Loucy (cell line): Measurements from ENCODE around the gene IFI30.

Experiments
- H2AFZ ChIP-seq: fragments of 200-600 bp; sonication (generic); 2 replicates; pipeline ENCODE4 v1.6.0; 2016; ENCODE audit warnings: antibody characterized with exemption, mild to moderate bottlenecking, low read length, moderate library complexity
- H3F3A ChIP-seq: fragments of 200-600 bp; 2 replicates; pipeline ENCODE4 v1.6.0; 2016; ENCODE audit warnings: antibody characterized with exemption, low read depth, mild to moderate bottlenecking
- H3K27me3 ChIP-seq: fragments of 200-600 bp; sonication (generic); 2 replicates; pipeline ENCODE4 v1.6.1; 2014; ENCODE audit warnings: low read length, mild to moderate bottlenecking; ENCODE audit not compliant: insufficient read depth, poor library complexity, severe bottlenecking
- H3K36me3 ChIP-seq: fragments of 200-600 bp; sonication (generic); 2 replicates; pipeline ENCODE4 v1.6.1; 2016; ENCODE audit warnings: low read length; ENCODE audit not compliant: insufficient read depth
- H3K4me1 ChIP-seq: fragments of 200-600 bp; sonication (generic); 2 replicates; pipeline ENCODE4 v1.5.1; 2014; ENCODE audit warnings: low read length, mild to moderate bottlenecking; ENCODE audit not compliant: insufficient read depth, poor library complexity, severe bottlenecking
- H3K4me2 ChIP-seq: fragments of 200-600 bp; sonication (generic); 2 replicates; pipeline ENCODE4 v1.6.0; 2014; ENCODE audit warnings: antibody characterized with exemption, low read length, low read depth, mild to moderate bottlenecking; ENCODE audit not compliant: poor library complexity, severe bottlenecking
- H3K4me3 ChIP-seq: fragments of 200-600 bp; sonication (generic); 2 replicates; pipeline ENCODE4 v1.5.1; 2014; ENCODE audit warnings: low read length, mild to moderate bottlenecking, mixed read lengths; ENCODE audit not compliant: poor library complexity, severe bottlenecking
- H3K79me2 ChIP-seq: fragments of 200-600 bp; sonication (generic); 2 replicates; pipeline ENCODE4 v1.6.1; 2014; ENCODE audit warnings: low read length; ENCODE audit not compliant: insufficient read depth
- H3K9ac ChIP-seq: fragments of 200-600 bp; sonication (generic); 2 replicates; pipeline ENCODE4 v1.6.0; 2014; ENCODE audit warnings: mild to moderate bottlenecking, low read depth, low read length, moderate library complexity; ENCODE audit not compliant: poor library complexity, severe bottlenecking
- H3K9me2 ChIP-seq: fragments of 200-600 bp; sonication (generic); replicated peaks from 2 replicates; pipeline ENCODE4 v1.6.1; 2016; ENCODE audit warnings: low read depth, low read length, mixed read lengths
- H3K9me3 ChIP-seq: fragments of 200-600 bp; sonication (generic); 2 replicates; pipeline ENCODE4 v1.6.1; 2014; ENCODE audit warnings: mild to moderate bottlenecking, antibody characterized with exemption, low read length, low read depth; ENCODE audit not compliant: insufficient read depth
- H4K20me1 ChIP-seq: fragments of 200-600 bp; sonication (generic); 2 replicates; pipeline ENCODE4 v1.6.0; 2014; ENCODE audit warnings: antibody characterized with exemption, low read length, mild to moderate bottlenecking; ENCODE audit not compliant: insufficient read depth, poor library complexity, severe bottlenecking
- CTCF ChIP-seq: fragments of 200-600 bp; sonication (generic); conservative IDR thresholded peaks from 2 replicates; pipeline ENCODE4 v1.5.1; 2014; ENCODE audit warnings: mild to moderate bottlenecking, antibody characterized with exemption, low read length
- EZH2phosphoT487 ChIP-seq: fragments of 200-600 bp; IDR thresholded peaks from 2 replicates; pipeline ENCODE4 v1.6.1; 2018; ENCODE audit warnings: antibody characterized with exemption, mild to moderate bottlenecking, moderate library complexity, borderline replicate concordance

Gene IFI30

GRCh38 chr19:18150776-18151624, 22.6 kb upstream of the IFI30 start:
- H3K9me3 ChIP-seq, result no peaks in the 10 kb centered on the region
- TF ChIP-seq EZH2phosphoT487 (no peak), CTCF (no peak)
- H3K36me3 ChIP-seq, result no peaks in the 10 kb centered on the region
- no peak overlapping the region for H3K4me3 ChIP-seq
- H3K9ac ChIP-seq, result peak overlapping the region; percentile 98
- peaks cover 26% of the 10 kb centered on the region; the same call in 1 of the 2 replicates for H3K79me2 ChIP-seq
- peaks cover 12% of the 10 kb centered on the region for H4K20me1 ChIP-seq
- no peak overlapping the region for H2AFZ ChIP-seq
- peaks cover 6% of the 10 kb centered on the region; the same call in 1 of the 2 replicates for H3F3A ChIP-seq
- H3K4me2 ChIP-seq, result peak overlapping the region; percentile 70
- no peaks in the 10 kb centered on the region for H3K9me2 ChIP-seq
- no peaks in the 10 kb centered on the region for H3K27me3 ChIP-seq
- peaks cover 17% of the 10 kb centered on the region for H3K4me1 ChIP-seq

- peaks cover 6% of the 10 kb centered on the region; the same call in 1 of the 2 replicates for H3F3A ChIP-seq
- H3K9me3 ChIP-seq, result no peaks in the 10 kb centered on the region
- no peaks in the 10 kb centered on the region for H3K36me3 ChIP-seq
- TF ChIP-seq EZH2phosphoT487, result no peak
- peak; percentile 74 for TF ChIP-seq CTCF
- H3K27me3 ChIP-seq, result no peaks in the 10 kb centered on the region
- H3K9ac ChIP-seq, result peak overlapping the region; percentile 98
- peaks cover 26% of the 10 kb centered on the region for H3K4me1 ChIP-seq
- peak overlapping the region; percentile 70 for H3K4me2 ChIP-seq
- H2AFZ ChIP-seq, result peak overlapping the region; percentile 85
- no peaks in the 10 kb centered on the region for H3K9me2 ChIP-seq
- peak overlapping the region; percentile 96 for H3K4me3 ChIP-seq
- peaks cover 12% of the 10 kb centered on the region for H4K20me1 ChIP-seq
- peaks cover 28% of the 10 kb centered on the region; the same call in 1 of the 2 replicates for H3K79me2 ChIP-seq
These were observed 21.2 kb upstream of the IFI30 start for GRCh38 chr19:18152442-18152816.

GRCh38 chr19:18152817-18153555, 20.6 kb upstream of the IFI30 start, which contains the start of gene PIK3R2:
Gene PIK3R2 (plus strand): TSS chr19:18153163. CDS start chr19:18155880, 2,717 bp downstream.
- Histone ChIP-seq H3K36me3 (no peaks in the 10 kb centered on the region), H3K4me2 (peak within 1 kb of the TSS; percentile 99), H3K79me2 (peaks cover 28% of the 10 kb centered on the region; the same call in 1 of the 2 replicates), H3F3A (peaks cover 6% of the 10 kb centered on the region; the same call in 1 of the 2 replicates), H2AFZ (peak within 1 kb of the TSS; percentile 85), H3K4me1 (peaks cover 26% of the 10 kb centered on the region), H3K27me3 (no peaks in the 10 kb centered on the region), H3K9me2 (no peaks in the 10 kb centered on the region), H3K9me3 (no peaks in the 10 kb centered on the region), H3K9ac (peak within 1 kb of the TSS; percentile 98), H3K4me3 (peak within 1 kb of the TSS; percentile 96), H4K20me1 (peaks cover 12% of the 10 kb centered on the region)
- no peak for TF ChIP-seq EZH2phosphoT487
- no peak; the same call in 1 of the 2 replicates for TF ChIP-seq CTCF
